ENCODE data around the gene BHLHE41. TPM values are rescaled to one million over a fixed set of nuclear protein-coding genes. Genes with fewer than 3 reads are reported as not detected.

The BHLHE41 gene
- total and polyA plus RNA-seq, 8 donors: 0.29 to 4.7 (median 1.8) TPM; not detected in 1

DNA sequence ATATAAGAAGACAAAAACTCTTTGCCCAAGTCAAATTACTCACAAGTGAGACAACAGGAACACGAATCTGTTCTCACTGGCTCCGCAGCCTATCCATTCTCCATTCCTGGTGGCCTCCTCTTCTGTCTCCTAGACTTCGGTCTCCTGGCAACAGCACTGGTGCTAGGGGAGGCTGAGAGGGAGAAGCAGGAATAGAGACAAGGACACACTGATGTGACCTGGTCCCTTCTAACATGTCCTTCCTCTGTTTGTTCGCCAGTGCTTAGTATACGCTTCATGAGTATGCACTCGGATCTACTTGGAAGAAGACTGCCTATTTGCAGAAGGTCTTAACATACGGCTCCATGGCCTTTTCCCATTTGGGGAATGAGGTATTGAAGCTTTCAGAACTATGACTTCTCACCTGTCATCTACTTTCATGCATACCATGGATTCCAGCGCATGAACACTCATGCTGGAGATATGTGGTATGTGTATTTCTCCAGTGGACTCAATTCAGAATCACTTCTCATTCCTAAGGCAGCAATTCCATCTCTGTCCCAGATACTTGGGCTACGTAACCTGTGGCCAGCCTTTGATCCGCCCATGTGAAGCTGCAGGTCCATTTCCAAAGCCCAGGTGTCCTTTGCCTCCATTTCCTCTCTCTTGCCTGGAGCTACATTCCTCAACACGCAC is 33.9 kb downstream of the BHLHE41 start:
- Histone ChIP-seq H3K36me3 (no peaks in the 10 kb centered on the region), H3K4me3 (no peak overlapping the region), H3K9me3 (no peaks in the 10 kb centered on the region), H3K27ac (no peak overlapping the region), H3K27me3 (no peaks in the 10 kb centered on the region), H3K4me1 (no peaks in the 10 kb centered on the region)
- intact Hi-C loops (cut with DNase I; ENCODE audit: low total_unique reads): no loop called here
- no peak for TF ChIP-seq POLR2A (IDR thresholded peaks at IDR 0.05)
- TF ChIP-seq, protein P1, sequence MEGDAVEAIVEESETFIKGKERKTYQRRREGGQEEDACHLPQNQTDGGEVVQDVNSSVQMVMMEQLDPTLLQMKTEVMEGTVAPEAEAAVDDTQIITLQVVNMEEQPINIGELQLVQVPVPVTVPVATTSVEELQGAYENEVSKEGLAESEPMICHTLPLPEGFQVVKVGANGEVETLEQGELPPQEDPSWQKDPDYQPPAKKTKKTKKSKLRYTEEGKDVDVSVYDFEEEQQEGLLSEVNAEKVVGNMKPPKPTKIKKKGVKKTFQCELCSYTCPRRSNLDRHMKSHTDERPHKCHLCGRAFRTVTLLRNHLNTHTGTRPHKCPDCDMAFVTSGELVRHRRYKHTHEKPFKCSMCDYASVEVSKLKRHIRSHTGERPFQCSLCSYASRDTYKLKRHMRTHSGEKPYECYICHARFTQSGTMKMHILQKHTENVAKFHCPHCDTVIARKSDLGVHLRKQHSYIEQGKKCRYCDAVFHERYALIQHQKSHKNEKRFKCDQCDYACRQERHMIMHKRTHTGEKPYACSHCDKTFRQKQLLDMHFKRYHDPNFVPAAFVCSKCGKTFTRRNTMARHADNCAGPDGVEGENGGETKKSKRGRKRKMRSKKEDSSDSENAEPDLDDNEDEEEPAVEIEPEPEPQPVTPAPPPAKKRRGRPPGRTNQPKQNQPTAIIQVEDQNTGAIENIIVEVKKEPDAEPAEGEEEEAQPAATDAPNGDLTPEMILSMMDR (IDR thresholded peaks at IDR 0.05): no peak
- TF ChIP-seq EP300 (IDR thresholded peaks at IDR 0.05): no peak
- no peak for TF ChIP-seq POLR2AphosphoS5 (IDR thresholded peaks at IDR 0.05)
- DNase-seq: no peak
- WGBS, 5 donors: 86 to 90% (median 86%) methylated on average over 11 of the region's 11 CpGs

DNA sequence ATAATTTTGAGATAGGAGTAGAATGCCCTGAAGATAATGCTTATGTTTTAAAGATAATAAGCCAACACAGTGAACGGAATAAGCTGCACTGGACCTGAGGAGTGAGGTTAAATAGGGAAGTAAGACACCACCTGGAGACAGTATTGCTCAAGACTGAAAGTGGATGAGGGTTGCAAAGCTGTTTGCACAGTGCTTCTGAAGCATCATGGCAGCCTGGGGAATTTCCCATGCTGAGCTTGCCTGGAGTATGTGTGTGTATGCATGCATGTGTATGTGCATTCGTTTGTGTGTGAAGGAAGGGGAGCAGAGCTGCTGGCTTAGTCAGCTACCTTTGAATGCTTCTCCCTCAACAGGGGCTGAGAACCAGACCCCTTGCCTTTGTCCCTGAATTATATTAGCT is 35.8 kb downstream of the BHLHE41 start:
- Histone ChIP-seq H3K27ac (no peak overlapping the region), H3K4me3 (no peak overlapping the region), H3K36me3 (no peaks in the 10 kb centered on the region), H3K4me1 (no peaks in the 10 kb centered on the region), H3K9me3 (no peaks in the 10 kb centered on the region), H3K27me3 (no peaks in the 10 kb centered on the region)
- 21 to 43% (median 38%) methylated on average over 2 of the region's 2 CpGs for WGBS, 5 donors
- intact Hi-C loops (cut with DNase I; ENCODE audit: low total_unique reads): no loop called here
- peak in 1 of 2 donors; percentile 28 for DNase-seq
- TF ChIP-seq POLR2AphosphoS5 (IDR thresholded peaks at IDR 0.05): no peak
- TF ChIP-seq, protein P1 (IDR thresholded peaks at IDR 0.05): no peak
- no peak for TF ChIP-seq EP300 (IDR thresholded peaks at IDR 0.05)
- TF ChIP-seq POLR2A (IDR thresholded peaks at IDR 0.05): no peak

DNA sequence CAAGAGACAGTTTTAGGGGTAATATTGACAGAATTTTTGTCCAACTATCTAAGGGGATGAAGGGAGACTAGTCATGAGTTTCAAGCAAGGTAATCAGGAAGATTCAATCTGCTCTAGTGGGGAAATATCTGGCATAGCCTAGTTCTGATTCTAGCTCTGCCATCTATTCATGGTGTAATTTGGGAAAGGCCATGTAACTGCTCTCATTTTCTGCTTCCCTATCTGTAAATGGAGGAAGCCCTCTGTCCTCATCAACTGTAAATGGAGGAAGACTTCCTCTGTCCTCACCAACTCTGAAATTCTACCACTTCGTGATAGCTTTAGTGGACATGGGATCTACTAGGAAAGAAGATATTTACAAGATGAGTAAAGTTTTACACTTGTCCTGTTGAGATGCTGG is 37.9 kb downstream of the BHLHE41 start:
- no peak for DNase-seq
- intact Hi-C loops (cut with DNase I; ENCODE audit: low total_unique reads): no loop called here
- Histone ChIP-seq H3K36me3 (peaks cover 0 to 2% (median 0%) of the 10 kb centered on the region in 4 donors), H3K4me1 (no peaks in the 10 kb centered on the region), H3K4me3 (no peak overlapping the region), H3K9me3 (peaks cover 0 to 2% (median under 1%) of the 10 kb centered on the region in 4 donors), H3K27me3 (no peaks in the 10 kb centered on the region), H3K27ac (no peak overlapping the region)
- TF ChIP-seq, protein P1 (IDR thresholded peaks at IDR 0.05): no peak
- no peak for TF ChIP-seq POLR2A (IDR thresholded peaks at IDR 0.05)
- no peak for TF ChIP-seq POLR2AphosphoS5 (IDR thresholded peaks at IDR 0.05)
- no peak for TF ChIP-seq EP300 (IDR thresholded peaks at IDR 0.05)
- WGBS, 5 donors: 85 to 96% (median 89%) methylated on average over 1 of the region's 1 CpG

DNA sequence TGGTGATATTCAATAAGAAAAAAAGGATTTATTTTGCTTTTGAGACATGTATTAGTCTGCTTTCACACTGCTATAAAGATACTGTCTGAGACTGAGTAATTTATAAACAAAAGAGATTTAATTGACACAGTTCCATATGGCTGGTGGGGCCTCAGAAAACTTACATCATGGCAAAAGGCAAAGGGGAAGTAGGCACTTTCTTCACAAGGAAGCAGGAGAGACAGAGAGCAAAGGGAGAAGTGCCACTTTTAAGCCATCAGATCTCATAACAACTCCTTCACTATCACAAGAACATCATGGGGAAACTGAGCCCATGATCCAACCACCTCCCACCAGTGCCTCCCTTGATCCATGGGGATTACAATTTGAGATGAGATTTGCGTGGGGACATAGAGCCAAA is 43.9 kb downstream of the BHLHE41 start:
- no peak for DNase-seq
- Histone ChIP-seq H3K27me3 (no peaks in the 10 kb centered on the region), H3K4me3 (no peak overlapping the region), H3K36me3 (peaks cover 0 to 6% (median 0%) of the 10 kb centered on the region in 4 donors), H3K9me3 (peaks cover 0 to 8% (median 3%) of the 10 kb centered on the region in 4 donors), H3K27ac (no peak overlapping the region), H3K4me1 (no peaks in the 10 kb centered on the region)
- TF ChIP-seq POLR2AphosphoS5 (IDR thresholded peaks at IDR 0.05) (no peak), EP300 (IDR thresholded peaks at IDR 0.05) (no peak), POLR2A (IDR thresholded peaks at IDR 0.05) (no peak)
- TF ChIP-seq, protein P1 (IDR thresholded peaks at IDR 0.05): no peak
- intact Hi-C loops (cut with DNase I; ENCODE audit: low total_unique reads): no loop called here
- WGBS, 5 donors: 83 to 94% (median 88%) methylated on average over 1 of the region's 1 CpG

Measured in stomach (tissue), 9 donors.